Neural progenitor cell (in vitro differentiated cells): Measurements from ENCODE around the gene G6PD. TPM values are rescaled to one million over a fixed set of nuclear protein-coding genes. Genes with fewer than 3 reads are reported as not detected.
"Not testable (repeated sequence)": the region's sequence is repeated elsewhere in the genome, so short reads cannot be mapped to it uniquely, and the experiment has no call there.

ENCODE experiments used
- DNase-seq: peaks from one replicate; pipeline ENCODE4 v3.0.0-alpha.2; 2016; ENCODE audit warnings: low spot score
- H2AFZ ChIP-seq: fragments of 200-600 bp; sonication (generic); replicated peaks from 2 replicates; pipeline ENCODE4 v1.6.1; 2016; ENCODE audit warnings: antibody characterized with exemption
- H3F3A ChIP-seq: fragments of 200-600 bp; sonication (generic); 2 replicates; pipeline ENCODE4 v1.6.1; 2016; ENCODE audit warnings: antibody characterized with exemption, low read depth
- H3K27ac ChIP-seq: fragments of 200-600 bp; sonication (generic); 2 replicates; pipeline ENCODE4 v1.5.1; 2016; ENCODE audit warnings: mild to moderate bottlenecking
- H3K27me3 ChIP-seq: fragments of 200-600 bp; sonication (generic); 2 replicates; pipeline ENCODE4 v1.6.1; 2016; ENCODE audit warnings: mild to moderate bottlenecking, moderate library complexity
- H3K36me3 ChIP-seq: fragments of 200-600 bp; sonication (generic); 2 replicates; pipeline ENCODE4 v1.5.1; 2016
- H3K4me1 ChIP-seq: fragments of 200-600 bp; sonication (generic); 2 replicates; pipeline ENCODE4 v1.6.1; 2016; ENCODE audit warnings: mixed run types
- H3K4me2 ChIP-seq: fragments of 200-600 bp; sonication (generic); 2 replicates; pipeline ENCODE4 v1.6.1; 2016
- H3K4me3 ChIP-seq: fragments of 200-600 bp; sonication (generic); 2 replicates; pipeline ENCODE4 v1.5.1; 2016
- H3K79me2 ChIP-seq: fragments of 200-600 bp; sonication (generic); 2 replicates; pipeline ENCODE4 v1.6.1; 2016; ENCODE audit warnings: low read depth
- H3K9ac ChIP-seq: fragments of 200-600 bp; sonication (generic); 2 replicates; pipeline ENCODE4 v1.6.1; 2016
- H3K9me3 ChIP-seq: fragments of 200-600 bp; sonication (generic); 2 replicates; pipeline ENCODE4 v1.5.1; 2016; ENCODE audit warnings: low read depth
- H4K20me1 ChIP-seq: fragments of 200-600 bp; sonication (generic); 2 replicates; pipeline ENCODE4 v1.6.1; 2016; ENCODE audit warnings: low read depth
- H3K27ac Mint-ChIP-seq: 3 replicates; pipeline ENCODE4 v1.8.0; 2021; ENCODE audit warnings: mixed read lengths
- H3K27me3 Mint-ChIP-seq: 2 replicates; pipeline ENCODE4 v1.8.0; 2022; ENCODE audit warnings: low read depth, mild to moderate bottlenecking, inconsistent platforms, moderate library complexity, mixed read lengths; ENCODE audit not compliant: insufficient read depth
- H3K36me3 Mint-ChIP-seq: 3 replicates; pipeline ENCODE4 v1.8.0; 2021; ENCODE audit warnings: mixed read lengths
- H3K4me1 Mint-ChIP-seq: 3 replicates; pipeline ENCODE4 v1.8.0; 2021; ENCODE audit warnings: mixed read lengths
- H3K4me3 Mint-ChIP-seq: 3 replicates; pipeline ENCODE4 v1.8.0; 2021; ENCODE audit warnings: mild to moderate bottlenecking, moderate library complexity, mixed read lengths
- H3K9me3 Mint-ChIP-seq: 3 replicates; pipeline ENCODE4 v1.8.0; 2020; ENCODE audit warnings: mixed read lengths
- EZH2 ChIP-seq: fragments of 200-600 bp; sonication (generic); IDR thresholded peaks from 2 replicates; pipeline ENCODE4 v1.6.1; 2017; ENCODE audit warnings: antibody characterized with exemption, mild to moderate bottlenecking, moderate library complexity
- EZH2phosphoT487 ChIP-seq: fragments of 200-600 bp; sonication (generic); IDR thresholded peaks from 2 replicates; pipeline ENCODE4 v1.6.1; 2017; ENCODE audit warnings: antibody characterized with exemption
- total RNA-seq: library from RNA; depleted of rRNA; stranded (reverse); fragments of >200 nt; gene quantifications from 2 replicates; pipeline ENCODE4 v1.2.3, GENCODE V29; 2015; ENCODE audit warnings: low replicate concordance
- TF ChIP-seq, protein P1 (sequence below): fragments of 200-600 bp; sonication (generic); IDR thresholded peaks from 2 replicates; pipeline ENCODE4 v1.5.1; 2017; ENCODE audit warnings: antibody characterized with exemption, mild to moderate bottlenecking

Gene G6PD
- total RNA-seq, 1 donor from 2014 or later = 21.6 TPM

DNA sequence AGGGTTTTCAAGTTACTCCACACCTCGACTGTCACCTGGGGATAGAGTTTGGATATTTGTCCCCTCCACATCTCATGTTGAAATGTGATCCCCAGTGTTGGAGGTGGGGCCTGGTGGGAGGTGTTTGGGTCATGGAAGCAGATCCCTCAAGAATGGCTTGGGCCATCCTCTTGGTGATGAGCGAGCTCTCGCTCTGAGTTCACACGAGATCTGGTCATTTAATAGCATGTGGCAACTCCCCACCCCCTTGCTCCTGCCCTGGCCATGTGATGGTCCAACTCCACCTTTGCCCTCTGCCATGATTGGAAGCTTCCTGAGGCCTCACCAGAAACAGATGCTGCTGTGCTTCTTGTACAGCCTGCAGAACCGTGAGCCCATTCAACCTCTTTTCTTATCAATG lies 46.6 kb upstream of the G6PD start:
- H2AFZ ChIP-seq = no peak overlapping the region
- no peak overlapping the region for H3K9ac ChIP-seq
- Mint-ChIP-seq H3K27me3 (peaks cover 11% of the 10 kb centered on the region), H3K9me3 (peaks cover 40% of the 10 kb centered on the region), H3K36me3 (no peaks in the 10 kb centered on the region), H3K4me1 (peaks cover 8% of the 10 kb centered on the region), H3K27ac (no peak overlapping the region), H3K4me3 (no peak overlapping the region)
- no peaks in the 10 kb centered on the region for H4K20me1 ChIP-seq
- H3K4me3 ChIP-seq = no peak overlapping the region
- H3K9me3 ChIP-seq = no peaks in the 10 kb centered on the region
- no peaks in the 10 kb centered on the region for H3K36me3 ChIP-seq
- no peak for DNase-seq
- no peaks in the 10 kb centered on the region for H3F3A ChIP-seq
- no peak overlapping the region for H3K4me2 ChIP-seq
- no peaks in the 10 kb centered on the region for H3K79me2 ChIP-seq
- H3K27ac ChIP-seq = no peak overlapping the region
- no peaks in the 10 kb centered on the region for H3K4me1 ChIP-seq
- TF ChIP-seq EZH2 (no peak), EZH2phosphoT487 (no peak)
- TF ChIP-seq, protein P1, sequence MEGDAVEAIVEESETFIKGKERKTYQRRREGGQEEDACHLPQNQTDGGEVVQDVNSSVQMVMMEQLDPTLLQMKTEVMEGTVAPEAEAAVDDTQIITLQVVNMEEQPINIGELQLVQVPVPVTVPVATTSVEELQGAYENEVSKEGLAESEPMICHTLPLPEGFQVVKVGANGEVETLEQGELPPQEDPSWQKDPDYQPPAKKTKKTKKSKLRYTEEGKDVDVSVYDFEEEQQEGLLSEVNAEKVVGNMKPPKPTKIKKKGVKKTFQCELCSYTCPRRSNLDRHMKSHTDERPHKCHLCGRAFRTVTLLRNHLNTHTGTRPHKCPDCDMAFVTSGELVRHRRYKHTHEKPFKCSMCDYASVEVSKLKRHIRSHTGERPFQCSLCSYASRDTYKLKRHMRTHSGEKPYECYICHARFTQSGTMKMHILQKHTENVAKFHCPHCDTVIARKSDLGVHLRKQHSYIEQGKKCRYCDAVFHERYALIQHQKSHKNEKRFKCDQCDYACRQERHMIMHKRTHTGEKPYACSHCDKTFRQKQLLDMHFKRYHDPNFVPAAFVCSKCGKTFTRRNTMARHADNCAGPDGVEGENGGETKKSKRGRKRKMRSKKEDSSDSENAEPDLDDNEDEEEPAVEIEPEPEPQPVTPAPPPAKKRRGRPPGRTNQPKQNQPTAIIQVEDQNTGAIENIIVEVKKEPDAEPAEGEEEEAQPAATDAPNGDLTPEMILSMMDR = no peak
- H3K27me3 ChIP-seq = no peaks in the 10 kb centered on the region

DNA sequence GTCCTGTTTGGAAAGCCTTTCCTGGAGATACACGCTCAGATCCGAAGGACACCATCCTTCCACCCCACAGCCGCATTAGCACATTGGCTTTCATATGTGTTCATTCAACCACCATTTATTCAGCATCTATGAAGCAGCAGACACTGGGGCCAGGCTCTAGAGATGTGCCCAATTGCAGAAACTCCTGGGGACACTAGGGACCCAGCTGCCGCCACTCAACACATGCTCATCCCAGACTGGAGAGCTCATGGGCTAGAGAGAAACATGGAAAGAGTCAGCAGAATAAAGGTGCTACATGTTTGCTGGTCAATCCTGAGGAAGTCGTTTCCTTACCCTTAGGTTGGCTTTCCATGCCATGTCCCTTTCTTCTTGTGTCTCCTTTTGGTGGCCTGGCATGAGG lies 45.9 kb upstream of the G6PD start:
- Histone ChIP-seq H2AFZ (no peak overlapping the region), H3K36me3 (no peaks in the 10 kb centered on the region), H3K9me3 (no peaks in the 10 kb centered on the region), H3K27ac (no peak overlapping the region), H3K27me3 (no peaks in the 10 kb centered on the region), H3K79me2 (no peaks in the 10 kb centered on the region), H3F3A (no peaks in the 10 kb centered on the region), H3K9ac (no peak overlapping the region), H3K4me2 (no peak overlapping the region), H3K4me3 (no peak overlapping the region), H4K20me1 (no peaks in the 10 kb centered on the region), H3K4me1 (no peaks in the 10 kb centered on the region)
- Mint-ChIP-seq H3K36me3 (no peaks in the 10 kb centered on the region), H3K27me3 (peaks cover 11% of the 10 kb centered on the region), H3K27ac (no peak overlapping the region), H3K4me1 (peaks cover 8% of the 10 kb centered on the region), H3K9me3 (peaks cover 34% of the 10 kb centered on the region), H3K4me3 (no peak overlapping the region)
- no peak for TF ChIP-seq EZH2
- TF ChIP-seq, protein P1 = no peak
- TF ChIP-seq EZH2phosphoT487 = no peak
- DNase-seq = no peak

DNA sequence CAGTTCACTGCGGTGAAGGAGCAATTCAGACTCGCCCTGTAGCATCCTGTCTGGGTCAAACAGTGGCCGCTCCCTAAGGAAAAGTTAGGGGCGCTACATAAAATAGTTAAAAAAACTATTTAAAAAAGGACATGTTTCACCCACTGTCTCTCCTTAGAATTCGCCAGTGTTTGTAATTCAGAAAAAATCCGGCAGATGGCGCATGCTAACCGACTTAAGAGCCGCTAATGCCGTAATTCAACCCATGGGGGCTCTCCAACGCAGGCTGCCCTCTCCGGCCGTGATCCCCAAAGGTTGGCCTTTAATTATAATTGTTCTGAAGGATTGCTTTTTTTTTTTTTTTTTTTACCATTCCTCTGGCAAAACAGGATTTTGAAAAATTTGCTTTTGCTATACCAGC lies 43.8 kb upstream of the G6PD start:
- not testable (repeated sequence) for H3K36me3 ChIP-seq, H3K4me1 ChIP-seq, H3K79me2 ChIP-seq, H3K4me1 Mint-ChIP-seq, H3F3A ChIP-seq, H3K36me3 Mint-ChIP-seq, H3K4me2 ChIP-seq, H3K27me3 ChIP-seq, H3K27ac Mint-ChIP-seq, H2AFZ ChIP-seq, H3K27ac ChIP-seq, H3K9me3 ChIP-seq, H3K9ac ChIP-seq, H3K4me3 Mint-ChIP-seq, H3K4me3 ChIP-seq, DNase-seq, H4K20me1 ChIP-seq
- Mint-ChIP-seq H3K27me3 (peaks cover 11% of the 10 kb centered on the region), H3K9me3 (peaks cover 27% of the 10 kb centered on the region)

DNA sequence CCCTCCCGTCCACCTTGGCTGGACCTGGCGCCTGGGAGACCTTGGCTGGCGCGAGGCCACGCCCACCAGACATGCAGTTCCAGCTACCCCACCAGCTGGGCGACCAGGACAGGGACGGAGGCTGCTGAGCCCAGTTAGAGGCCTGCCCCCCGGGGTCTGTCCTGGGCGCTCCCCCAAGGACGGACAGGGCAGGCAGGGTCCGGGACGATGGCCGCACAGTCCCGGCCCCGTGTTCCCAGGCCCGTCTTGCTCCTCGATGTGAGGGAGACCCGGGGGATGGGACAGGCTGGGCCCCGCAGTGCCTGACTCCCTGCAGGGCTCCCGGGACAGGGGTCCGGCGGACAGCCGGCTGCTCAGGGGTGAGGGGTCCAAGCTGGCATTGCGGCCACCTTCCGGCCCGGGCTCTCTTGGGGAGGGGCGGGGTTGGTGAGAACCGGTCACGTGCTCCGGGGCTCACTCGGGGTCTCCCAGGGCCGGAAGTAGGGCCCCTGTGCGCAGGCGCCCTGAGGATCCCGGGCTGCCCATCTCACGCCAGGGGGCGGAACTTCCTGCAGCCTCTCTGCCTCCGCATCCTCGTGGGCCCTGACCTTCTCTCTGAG lies 38.0 kb upstream of the G6PD start, which contains the start of gene CTAG1A:
Gene CTAG1A, plus strand, starts transcription at position 549 of the 599 bp plus-strand sequence. CDS start 74 bp downstream, outside the sequence.
- H3K9me3 ChIP-seq, H3K9ac ChIP-seq, H3K4me3 Mint-ChIP-seq, H3K27ac ChIP-seq, H3K27ac Mint-ChIP-seq, H3K4me2 ChIP-seq, H3F3A ChIP-seq, H3K4me1 ChIP-seq, H4K20me1 ChIP-seq, H3K27me3 Mint-ChIP-seq, H3K27me3 ChIP-seq, H3K4me1 Mint-ChIP-seq, DNase-seq, H3K9me3 Mint-ChIP-seq, H2AFZ ChIP-seq, H3K36me3 ChIP-seq, H3K79me2 ChIP-seq, H3K36me3 Mint-ChIP-seq, H3K4me3 ChIP-seq: not testable (repeated sequence)

DNA sequence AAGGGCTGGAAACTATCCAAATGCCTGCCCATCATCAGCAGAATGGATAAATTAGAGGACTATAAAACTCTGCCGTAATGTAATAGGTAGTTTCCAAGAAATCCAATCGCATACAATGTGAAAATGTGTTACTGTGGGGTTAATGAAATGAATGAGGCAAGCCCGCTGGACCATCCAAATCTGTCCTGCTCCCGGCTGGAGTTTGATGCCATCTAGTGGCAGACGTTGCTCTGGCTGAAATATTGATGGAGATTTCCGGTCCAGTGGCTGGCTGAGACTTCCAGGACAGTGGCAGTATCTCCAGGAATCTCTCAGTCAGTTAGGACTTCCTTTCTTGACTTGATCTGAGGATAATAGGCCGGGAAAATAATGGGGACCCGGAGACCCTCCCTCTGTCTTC lies 36.3 kb upstream of the G6PD start:
- not testable (repeated sequence) for H3K27ac ChIP-seq, H3K4me1 Mint-ChIP-seq, H3K79me2 ChIP-seq, H3K4me3 ChIP-seq, H3K36me3 Mint-ChIP-seq, H3K4me3 Mint-ChIP-seq, H3K9ac ChIP-seq, H3F3A ChIP-seq, H2AFZ ChIP-seq, H3K27me3 Mint-ChIP-seq, H3K27ac Mint-ChIP-seq, H4K20me1 ChIP-seq, H3K9me3 Mint-ChIP-seq, H3K36me3 ChIP-seq, H3K4me2 ChIP-seq, H3K4me1 ChIP-seq, DNase-seq, H3K27me3 ChIP-seq, H3K9me3 ChIP-seq

DNA sequence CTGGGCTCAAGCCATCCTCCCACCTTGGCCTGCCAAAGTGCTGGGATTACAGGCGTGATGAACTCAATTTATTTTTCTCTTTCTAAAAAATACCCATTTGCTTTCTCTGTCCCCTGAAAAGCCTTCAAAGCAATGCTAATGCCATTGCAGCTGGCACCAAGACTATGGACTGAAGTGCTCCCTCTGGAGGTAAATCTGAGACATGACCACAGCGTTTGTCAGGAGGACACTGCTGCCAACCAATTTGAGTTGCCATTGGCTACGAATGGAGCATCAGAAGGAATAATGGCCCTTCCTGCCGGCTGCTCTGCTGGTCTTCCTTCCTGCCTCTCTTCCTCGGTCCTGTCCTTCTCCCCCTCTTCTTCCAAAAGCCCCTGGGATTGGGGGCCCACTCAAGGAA lies 28.4 kb upstream of the G6PD start:
- H3K79me2 ChIP-seq, DNase-seq, H3F3A ChIP-seq, H3K27me3 ChIP-seq, H3K36me3 ChIP-seq, H2AFZ ChIP-seq, H3K27ac Mint-ChIP-seq, H3K27me3 Mint-ChIP-seq, H3K4me2 ChIP-seq, H3K36me3 Mint-ChIP-seq, H3K4me3 Mint-ChIP-seq, H3K27ac ChIP-seq, H3K9me3 Mint-ChIP-seq, H3K9me3 ChIP-seq, H3K9ac ChIP-seq, H3K4me1 Mint-ChIP-seq, H3K4me3 ChIP-seq, H4K20me1 ChIP-seq, H3K4me1 ChIP-seq: not testable (repeated sequence)

DNA sequence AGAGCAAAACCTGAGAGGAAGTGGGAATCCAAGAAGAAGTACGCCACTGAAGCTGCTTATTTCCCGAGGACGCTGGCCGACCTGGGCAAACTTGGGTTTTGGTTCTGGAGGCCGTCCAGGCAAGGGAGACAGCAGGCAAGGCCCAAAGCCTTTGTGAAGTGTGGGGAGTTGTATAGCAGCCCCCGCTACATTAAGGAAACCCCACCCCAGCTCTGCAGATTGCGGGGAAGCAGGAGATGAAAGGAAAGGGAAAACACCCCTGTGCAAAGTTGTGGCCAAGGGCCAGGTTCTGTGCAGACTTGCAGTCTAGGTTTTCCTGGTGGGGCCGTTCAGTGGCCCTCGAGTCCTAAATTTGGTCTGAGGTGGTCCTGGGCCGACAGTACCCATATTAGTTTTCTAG lies 26.4 kb upstream of the G6PD start:
- not testable (repeated sequence) for H3K9me3 ChIP-seq, H4K20me1 ChIP-seq, H2AFZ ChIP-seq, DNase-seq, H3K27ac ChIP-seq, H3K4me2 ChIP-seq, H3F3A ChIP-seq, H3K27me3 ChIP-seq, H3K9me3 Mint-ChIP-seq, H3K4me1 ChIP-seq, H3K36me3 ChIP-seq, H3K27ac Mint-ChIP-seq, H3K79me2 ChIP-seq, H3K4me1 Mint-ChIP-seq, H3K27me3 Mint-ChIP-seq, H3K9ac ChIP-seq, H3K4me3 Mint-ChIP-seq, H3K36me3 Mint-ChIP-seq, H3K4me3 ChIP-seq
